Measurements from ENCODE around the gene NKX2-8. TPM values are rescaled to one million over a fixed set of nuclear protein-coding genes. Genes with fewer than 3 reads are reported as not detected.
"Not testable (repeated sequence)": the region's sequence is repeated elsewhere in the genome, so short reads cannot be mapped to it uniquely, and the experiment has no call there.

NKX2-8 gene
- total RNA-seq, 1 donor from 2014 or later = not detected

GRCh38 chr14:36580141-36580855, 2.1 kb downstream of the NKX2-8 start:
- no peak for DNase-seq (ENCODE audit: low spot score)

- DNase-seq (ENCODE audit: low spot score) = no peak
Measured at GRCh38 chr14:36579573-36580140, 2.8 kb downstream of the NKX2-8 start.

- DNase-seq (ENCODE audit: low spot score) = no peak
Measured at GRCh38 chr14:36579001-36579555, 3.3 kb downstream of the NKX2-8 start.

GRCh38 chr14:36570065-36570464, 12.3 kb downstream of the NKX2-8 start:
- no peak for DNase-seq (ENCODE audit: low spot score)

- no peak for DNase-seq (ENCODE audit: low spot score)
Measured at GRCh38 chr14:36556811-36557433, 25.5 kb downstream of the NKX2-8 start.

GRCh38 chr14:36555998-36556743, 26.2 kb downstream of the NKX2-8 start:
- no peak for DNase-seq (ENCODE audit: low spot score)

- no peak for DNase-seq (ENCODE audit: low spot score)
Measured at GRCh38 chr14:36553656-36554260, 28.7 kb downstream of the NKX2-8 start.

GRCh38 chr14:36550899-36551298, 31.5 kb downstream of the NKX2-8 start:
- DNase-seq (ENCODE audit: low spot score) = no peak

GRCh38 chr14:36544280-36544679, 38.1 kb downstream of the NKX2-8 start:
- DNase-seq (ENCODE audit: low spot score) = not testable (repeated sequence)

- no peak for DNase-seq (ENCODE audit: low spot score)
Measured at GRCh38 chr14:36538051-36538450, 44.4 kb downstream of the NKX2-8 start.

Other genes starting within 250 kb of the NKX2-8 start
- not detected for gene NKX2-1, start 62.4 kb downstream of the NKX2-8 start, total RNA-seq
- not detected for gene PAX9, start 79.2 kb upstream of the NKX2-8 start, total RNA-seq